ENCODE results near the gene ZNF236.
A peak's percentile ranks its signal among the peaks of the same experiment; 100 is the strongest.

Gene ZNF236

DNA sequence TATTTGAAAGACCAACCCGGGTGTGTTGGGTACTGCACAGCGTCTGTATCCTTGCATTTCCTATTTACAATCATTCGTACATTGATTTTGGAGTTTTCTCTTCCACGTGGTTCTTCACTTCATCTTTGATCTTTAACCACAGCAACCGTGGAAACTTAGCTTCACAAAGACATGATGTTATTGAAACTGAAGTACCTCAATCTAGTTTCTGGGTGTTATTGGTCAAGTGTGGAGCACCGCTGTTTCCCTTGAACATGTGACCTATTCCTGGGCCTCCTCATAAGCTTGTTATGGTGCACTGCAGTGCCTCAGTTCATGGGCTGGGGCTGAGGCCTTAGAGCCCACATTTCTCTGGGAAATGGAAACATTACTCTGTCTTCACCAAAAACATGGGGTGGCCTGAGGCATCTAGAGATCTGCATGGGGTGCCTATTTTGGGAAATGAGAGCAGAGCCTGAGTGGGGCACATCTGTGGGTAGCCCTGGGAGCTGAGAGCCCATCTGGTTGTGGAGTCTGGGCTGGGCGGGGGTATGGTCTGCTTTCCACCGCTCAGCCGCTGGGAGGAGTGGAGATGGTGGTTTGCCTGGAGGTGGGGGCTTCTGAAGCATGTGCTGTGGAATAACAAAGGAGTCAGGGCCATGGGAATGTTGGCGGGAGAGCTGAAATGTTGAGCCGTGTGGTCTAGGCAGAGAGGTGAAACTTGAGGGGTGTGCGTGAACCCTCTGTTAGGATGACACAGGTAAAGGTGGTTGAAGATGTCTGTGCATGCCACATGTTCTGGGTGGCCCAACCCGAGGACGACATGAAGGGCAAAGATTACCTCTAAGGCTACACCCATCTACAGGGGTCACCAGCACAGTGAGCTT, 37.4 kb downstream of the ZNF236 start:
- peak; percentile 19 to 34 (median 28) for DNase-seq (ENCODE audit: low read depth in 2 of 3, low spot score in 1 of 3)

DNA sequence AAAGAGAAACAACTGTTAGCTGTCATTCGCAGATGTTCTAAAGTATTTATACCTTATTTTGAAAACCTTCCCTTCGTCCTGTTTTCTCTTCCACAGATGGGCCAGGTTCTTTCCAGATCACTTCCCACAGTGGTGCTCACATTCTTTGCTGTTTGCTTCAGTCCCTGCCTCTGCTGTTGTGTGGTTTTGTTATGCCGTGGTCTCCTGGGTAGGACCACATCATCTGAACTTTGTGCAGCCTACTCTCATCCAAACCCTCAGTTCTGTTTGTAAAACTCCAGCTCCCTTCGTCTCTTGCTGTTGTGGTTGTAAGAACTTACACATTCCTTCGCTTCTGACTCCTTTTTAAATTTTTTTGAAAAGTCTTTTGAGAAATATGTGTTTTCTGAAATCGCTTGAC, 38.1 kb downstream of the ZNF236 start:
- DNase-seq (ENCODE audit: low read depth in 2 of 3, low spot score in 1 of 3) = no peak

DNA sequence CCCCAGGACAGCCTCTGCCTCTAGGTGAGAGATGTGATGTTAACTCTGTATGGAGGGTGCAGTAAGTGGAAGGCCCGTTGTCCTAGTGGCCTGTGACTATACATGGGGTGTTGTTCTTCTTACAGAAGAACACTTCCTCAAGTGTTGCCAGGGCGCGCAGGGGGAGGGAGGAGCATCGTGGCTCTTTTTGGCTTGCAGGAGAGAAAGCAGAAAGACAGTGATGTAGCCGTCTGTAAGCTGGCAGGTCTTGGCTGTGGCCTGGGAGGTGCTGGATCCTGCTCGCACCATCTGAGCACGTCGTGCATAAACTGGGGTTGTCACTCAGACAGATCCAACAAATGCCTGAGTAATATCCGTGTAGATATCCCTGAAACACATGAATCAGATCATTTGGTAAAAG, 44.3 kb downstream of the ZNF236 start:
- no peak for DNase-seq (ENCODE audit: low read depth in 2 of 3, low spot score in 1 of 3)

DNA sequence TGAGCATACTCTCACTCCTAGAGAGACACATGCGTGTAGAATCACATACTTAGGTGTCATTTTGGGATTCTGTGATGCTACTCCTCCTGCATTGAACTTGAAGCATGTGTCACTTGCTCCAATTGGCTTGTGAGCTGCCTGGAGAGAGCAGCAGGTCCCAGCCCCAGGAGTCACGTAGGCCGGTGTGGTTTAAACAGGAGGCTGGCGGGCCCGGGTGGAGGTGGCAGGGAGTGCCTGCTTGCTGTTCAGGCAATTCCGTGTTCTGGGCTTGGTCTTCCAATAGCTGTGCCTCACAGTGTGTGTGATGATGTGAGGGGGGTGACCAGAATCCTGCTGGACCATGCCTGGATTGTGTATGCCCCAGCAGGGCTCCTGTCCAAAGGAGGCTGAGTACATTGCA, 51.0 kb downstream of the ZNF236 start:
- DNase-seq (ENCODE audit: low read depth in 2 of 3, low spot score in 1 of 3) = no peak

DNA sequence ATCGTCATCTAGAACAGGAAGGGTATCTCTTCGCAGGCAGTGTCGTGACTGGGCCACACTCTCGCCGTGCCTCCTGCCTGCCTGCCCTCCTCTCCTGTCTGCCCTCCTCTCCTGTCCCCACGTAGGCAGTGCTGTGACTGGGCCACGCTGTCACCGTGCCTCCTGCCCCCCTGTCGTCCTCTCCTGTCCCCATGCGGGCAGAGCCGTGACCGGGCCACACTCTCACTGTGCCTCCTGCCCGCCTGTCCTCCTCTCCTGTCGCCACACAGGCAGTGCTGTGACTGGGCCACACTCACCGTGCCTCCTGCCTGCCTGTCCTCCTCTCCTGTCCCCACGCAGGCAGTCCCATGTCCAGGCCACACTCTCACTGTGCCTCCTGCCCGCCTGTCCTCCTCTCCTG, 51.4 kb downstream of the ZNF236 start:
- no peak for DNase-seq (ENCODE audit: low read depth in 2 of 3, low spot score in 1 of 3)

DNA sequence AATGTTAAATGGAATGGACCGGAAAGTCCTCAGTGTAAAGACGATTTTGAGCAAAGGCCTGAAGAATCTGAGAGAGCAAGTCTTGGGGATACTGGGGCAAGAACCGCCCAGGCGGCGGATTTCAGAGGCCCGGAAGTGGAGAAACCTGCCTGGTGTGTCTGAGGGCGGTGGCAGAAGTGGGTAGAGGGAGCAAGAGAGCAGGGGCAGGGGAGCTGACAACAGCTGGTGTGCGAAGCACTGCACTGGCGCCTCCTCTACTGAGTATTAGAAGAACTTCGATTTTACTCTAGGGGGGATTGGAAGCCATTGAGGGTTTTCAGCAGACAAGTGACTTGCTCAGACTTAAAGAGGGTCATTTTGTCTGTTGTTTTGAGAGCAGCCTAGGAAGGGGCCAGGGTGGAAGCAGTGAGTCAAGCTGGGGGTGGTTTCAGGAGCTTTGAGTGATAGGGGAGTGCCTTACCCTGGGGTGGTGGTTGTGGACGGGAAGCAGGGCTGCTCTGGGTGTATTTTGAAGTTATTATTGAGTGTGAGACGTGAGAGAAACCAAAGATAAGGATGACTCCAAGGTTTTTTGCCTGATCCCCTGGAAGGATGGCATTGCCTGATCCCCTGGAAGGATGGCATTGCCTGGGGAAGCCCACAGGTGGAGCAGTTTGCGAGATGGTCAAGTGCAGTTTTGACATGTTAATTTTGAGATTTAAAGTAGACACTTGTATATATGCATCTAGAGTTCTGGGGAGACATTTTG, 52.5 kb downstream of the ZNF236 start:
- DNase-seq (ENCODE audit: low read depth in 2 of 3, low spot score in 1 of 3) = peak in 1 of 3 donors; percentile 22

DNA sequence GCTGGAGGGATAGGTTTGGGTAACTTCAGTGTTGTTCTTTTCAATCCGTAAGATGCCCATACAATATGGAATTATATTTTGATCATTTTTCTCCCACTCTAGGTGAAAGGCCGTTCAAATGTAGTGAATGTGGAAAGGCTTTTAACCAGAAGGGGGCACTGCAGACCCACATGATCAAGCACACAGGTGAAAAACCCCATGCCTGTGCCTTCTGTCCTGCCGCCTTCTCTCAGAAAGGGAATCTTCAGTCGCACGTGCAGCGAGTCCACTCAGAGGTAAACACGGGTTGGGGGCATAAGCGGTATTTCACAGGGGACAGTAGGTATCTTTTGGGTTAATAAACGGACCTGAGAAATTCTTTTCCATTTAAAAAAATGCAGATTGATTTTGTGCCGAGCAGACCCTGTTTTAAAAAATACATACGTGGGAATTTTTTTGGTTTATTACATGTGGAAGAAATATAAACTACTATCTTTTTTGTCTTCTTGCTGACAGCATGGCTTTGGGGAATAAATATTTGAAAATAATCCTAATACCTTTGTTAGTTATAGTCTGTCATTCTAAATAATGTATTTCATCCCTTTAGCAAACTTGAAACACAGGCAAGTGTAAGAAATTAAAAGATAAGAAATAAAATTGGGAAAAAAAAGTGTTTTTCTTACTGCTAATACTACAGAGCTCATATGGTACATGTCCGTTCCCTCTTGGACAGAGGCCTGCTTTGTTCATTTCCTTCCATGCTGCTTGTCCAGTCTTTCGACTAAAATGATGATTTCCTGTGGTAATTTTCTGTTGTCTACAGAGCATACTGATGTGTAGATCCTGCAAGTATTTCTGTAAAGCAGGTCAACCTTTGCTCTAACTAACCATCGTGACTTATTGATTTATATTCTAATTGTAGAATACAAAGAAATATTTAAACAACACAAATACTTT, 53.3 kb downstream of the ZNF236 start:
- DNase-seq (ENCODE audit: low read depth in 2 of 3, low spot score in 1 of 3) = peak in 2 of 3 donors; percentile 20 to 59

DNA sequence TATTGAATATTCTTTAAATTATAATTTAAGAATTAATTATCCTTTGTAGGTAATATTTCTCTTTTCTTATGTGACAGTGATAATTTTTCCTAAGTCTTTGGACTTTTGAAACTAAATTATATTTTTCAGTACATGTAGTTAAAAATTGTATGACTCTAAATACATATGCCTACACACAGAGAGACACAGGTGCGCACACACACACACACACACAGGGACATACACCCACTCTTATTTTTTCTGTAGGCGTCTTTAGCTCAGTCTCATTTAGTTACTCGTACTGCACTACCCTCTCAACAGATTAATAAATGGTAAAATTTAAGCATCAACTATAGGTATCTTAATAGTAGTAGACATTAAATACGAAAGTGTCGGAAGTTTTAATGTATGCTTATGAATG, 56.1 kb downstream of the ZNF236 start:
- no peak for DNase-seq (ENCODE audit: low read depth in 2 of 3, low spot score in 1 of 3)

DNA sequence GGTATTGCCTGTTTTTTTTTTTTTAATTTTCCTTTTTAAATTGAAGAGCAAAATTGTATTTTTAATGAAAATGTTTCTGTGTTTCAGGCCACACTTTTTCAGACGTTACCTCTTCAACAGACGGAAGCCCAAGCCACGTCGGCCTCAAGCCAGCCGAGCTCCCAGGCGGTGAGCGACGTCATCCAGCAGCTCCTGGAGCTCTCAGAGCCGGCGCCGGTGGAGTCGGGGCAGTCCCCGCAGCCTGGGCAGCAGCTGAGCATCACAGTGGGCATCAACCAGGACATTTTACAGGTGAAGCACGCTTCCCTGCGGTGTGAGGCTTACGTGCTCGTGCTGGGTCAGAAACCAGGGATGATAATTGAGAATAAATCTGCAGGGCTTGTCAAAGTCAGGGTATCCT, 57.7 kb downstream of the ZNF236 start:
- no peak for DNase-seq (ENCODE audit: low read depth in 2 of 3, low spot score in 1 of 3)

DNA sequence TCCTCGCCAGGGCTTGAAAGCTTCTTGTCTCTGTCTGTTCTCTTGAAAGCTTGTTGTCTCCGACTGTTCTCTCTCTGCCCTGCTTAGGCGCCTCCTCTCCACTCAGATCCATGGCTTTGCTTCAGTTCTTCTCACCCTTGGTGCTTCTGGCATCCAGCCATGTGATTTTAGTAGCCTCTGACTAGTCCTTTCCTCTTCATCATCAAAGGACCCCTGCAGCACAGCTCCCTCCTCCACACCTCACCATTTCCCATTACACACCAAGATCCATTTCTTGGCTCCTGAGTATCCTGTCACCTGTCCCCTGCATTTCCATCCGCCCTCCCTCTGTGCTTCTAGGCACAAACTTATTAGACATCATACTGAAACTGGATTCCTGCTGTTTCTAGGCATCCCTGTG, 59.4 kb downstream of the ZNF236 start:
- no peak for DNase-seq (ENCODE audit: low read depth in 2 of 3, low spot score in 1 of 3)

DNA sequence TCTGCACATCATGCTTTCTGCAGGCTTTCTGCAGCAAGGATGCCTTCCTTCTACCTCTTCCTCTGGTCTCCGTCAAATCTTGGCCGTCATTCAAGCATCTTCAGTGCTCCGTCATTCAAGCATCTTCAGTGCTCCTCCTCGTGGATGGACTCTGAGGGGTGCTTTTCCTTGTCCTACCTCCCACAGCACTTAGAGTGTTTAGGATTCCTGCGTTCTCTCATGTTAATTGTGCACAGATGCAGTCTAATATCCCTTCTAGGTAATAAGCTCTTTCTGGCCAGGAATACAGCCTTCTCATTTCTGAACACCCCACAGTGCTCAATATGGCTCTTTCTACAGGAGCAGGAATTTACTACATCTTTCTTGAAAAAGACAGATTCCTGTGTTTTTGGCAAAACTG, 59.8 kb downstream of the ZNF236 start:
- DNase-seq (ENCODE audit: low read depth in 2 of 3, low spot score in 1 of 3) = no peak

DNA sequence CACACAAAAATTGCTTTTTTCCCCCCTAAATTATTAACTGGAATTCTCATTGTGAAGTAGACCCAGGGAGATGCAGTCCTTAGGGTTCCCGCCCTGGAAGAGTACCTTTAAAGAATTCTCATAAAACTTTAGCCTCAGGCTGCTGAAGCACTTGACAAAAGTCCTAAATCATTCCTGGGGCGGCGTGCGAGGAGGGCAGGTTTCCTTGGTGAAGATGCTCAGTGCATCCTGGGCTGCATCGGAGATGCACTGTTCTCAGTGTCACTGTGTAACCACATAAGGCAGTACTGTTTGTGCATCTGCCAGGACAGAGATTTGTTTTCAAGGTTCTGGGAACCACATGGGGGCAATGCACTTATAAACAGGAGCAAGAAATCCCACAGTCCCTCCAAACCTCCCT, 62.6 kb downstream of the ZNF236 start:
- DNase-seq (ENCODE audit: low read depth in 2 of 3, low spot score in 1 of 3) = no peak

DNA sequence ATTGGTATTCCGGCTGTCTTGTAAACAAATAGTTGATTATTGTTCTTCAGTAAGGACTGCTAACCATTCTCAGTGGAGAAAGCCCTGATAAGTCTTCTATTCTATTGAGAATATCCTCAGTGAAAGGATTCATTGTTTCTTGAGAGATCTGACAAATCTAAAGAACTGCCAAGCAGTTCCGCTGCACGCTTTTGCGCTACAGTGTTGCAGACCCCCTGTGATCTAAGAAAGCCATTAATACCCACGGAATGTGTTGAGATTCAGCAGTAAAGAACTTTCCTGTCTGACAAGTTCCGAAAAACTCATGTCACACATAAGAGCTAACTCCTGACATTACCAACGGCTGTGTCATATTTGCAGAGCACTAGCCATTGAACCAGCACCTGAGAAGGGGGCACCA, 63.8 kb downstream of the ZNF236 start:
- DNase-seq (ENCODE audit: low read depth in 2 of 3, low spot score in 1 of 3) = no peak

DNA sequence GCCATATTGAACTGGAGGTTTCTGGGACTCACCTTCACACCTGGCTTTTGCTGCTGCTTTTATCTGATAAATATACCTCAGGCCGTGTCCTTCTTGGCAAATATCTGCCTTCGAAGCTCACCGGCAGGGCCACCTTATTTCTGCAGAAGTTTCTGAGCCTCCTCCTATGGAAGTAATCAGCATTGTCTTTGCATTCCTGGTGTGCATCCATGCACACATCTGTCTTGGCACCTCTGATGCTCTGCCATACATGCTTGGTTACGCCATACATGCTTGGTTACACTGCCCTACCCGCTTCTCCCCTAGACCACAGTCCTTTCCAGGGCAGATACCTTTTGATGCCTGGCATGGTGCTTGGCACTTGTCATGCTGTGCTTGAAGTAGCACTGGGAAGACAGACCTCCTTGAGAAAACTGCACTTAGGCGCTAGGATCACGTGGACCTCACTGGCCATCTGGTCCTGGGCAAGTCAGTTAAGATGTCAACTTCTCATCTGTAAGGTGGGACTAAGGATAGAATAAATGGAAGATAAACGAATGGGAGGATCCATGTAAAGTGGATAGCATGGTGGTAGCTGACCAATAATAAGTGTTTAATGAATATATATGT, 66.8 kb downstream of the ZNF236 start:
- no peak for DNase-seq (ENCODE audit: low read depth in 2 of 3, low spot score in 1 of 3)

DNA sequence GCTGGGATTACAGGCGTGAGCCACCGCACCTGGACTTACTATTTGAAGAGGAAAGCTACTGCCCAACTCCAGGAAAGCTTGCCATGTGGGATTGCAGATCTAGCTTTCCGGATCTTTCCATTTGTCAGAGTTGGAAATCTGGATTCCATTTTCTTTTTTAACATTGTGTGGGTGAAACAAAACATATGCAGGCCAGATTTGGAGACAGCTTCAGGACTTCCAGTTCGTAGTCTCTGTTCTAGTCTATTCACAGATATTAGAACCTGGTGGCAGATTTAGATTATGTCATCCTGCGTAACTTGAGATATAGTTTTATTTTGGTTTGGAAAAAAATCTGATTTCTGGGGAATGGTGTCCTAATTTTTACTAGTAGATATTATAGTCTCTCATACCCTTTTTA, 70.5 kb downstream of the ZNF236 start:
- no peak for DNase-seq (ENCODE audit: low read depth in 2 of 3, low spot score in 1 of 3)

DNA sequence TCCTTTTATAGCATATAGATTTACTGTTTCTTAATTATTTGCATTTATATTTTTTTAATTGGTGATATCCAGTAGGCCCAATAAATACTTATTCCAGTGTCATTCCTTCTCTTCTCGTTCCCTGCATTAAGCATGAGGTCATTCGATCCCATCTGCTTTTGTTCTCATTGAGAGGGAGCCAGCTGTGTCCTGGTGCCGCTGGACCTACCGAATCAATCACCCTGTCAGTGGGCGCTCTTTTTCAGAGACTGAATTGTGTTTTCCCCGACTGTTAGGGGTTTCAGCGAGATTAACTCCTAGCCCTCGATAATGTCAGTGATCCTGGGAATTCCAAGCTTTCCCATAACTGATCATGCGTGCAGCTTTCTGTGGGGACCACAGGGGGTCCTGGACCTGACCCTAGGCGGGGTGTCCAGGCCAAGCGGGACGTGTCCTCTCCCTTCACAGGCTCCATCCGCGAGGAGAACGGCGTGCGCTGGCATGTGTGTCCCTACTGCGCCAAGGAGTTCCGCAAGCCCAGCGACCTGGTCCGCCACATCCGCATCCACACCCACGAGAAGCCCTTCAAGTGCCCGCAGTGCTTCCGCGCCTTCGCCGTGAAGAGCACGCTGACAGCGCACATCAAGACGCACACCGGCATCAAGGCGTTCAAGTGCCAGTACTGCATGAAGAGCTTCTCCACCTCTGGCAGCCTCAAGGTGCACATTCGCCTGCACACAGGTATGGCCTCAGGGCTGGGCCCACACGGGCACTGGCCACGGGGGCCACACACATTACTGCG, 72.4 kb downstream of the ZNF236 start:
- DNase-seq (ENCODE audit: low read depth in 2 of 3, low spot score in 1 of 3) = no peak

DNA sequence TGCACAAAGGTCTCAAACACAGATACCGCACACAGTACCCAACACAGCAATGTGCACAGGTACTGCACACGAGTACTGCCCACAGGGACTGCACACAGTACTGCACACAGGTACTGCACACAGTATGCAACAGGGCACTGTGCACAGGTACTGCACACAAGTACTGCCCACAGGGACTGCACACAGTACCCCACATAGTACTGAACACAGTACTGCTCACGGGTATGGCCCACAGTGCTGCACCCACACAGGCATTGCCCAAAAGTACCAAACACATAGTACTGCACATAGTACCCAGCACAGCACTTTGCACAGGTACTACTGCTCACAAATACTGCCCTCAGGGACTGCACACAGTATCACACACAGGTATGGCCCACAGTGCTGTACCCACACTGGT, 73.1 kb downstream of the ZNF236 start:
- no peak for DNase-seq (ENCODE audit: low read depth in 2 of 3, low spot score in 1 of 3)

DNA sequence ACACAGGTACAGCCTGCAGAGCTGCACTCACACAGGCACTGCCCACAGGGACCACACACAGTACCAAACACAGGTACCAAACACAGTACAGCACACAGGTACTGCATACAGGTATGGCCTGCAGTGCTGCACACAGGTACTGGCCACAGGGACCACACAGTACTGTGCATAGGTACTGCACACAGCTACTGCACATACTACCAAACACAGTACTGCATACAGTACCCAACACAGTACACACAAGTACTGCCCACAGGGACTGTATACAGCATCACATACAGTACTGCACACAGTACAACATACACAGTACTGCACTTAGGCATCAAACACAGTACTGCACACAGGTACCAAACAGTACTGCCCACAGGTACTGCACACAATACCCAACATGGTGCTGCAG, 74.3 kb downstream of the ZNF236 start:
- no peak for DNase-seq (ENCODE audit: low read depth in 2 of 3, low spot score in 1 of 3)

DNA sequence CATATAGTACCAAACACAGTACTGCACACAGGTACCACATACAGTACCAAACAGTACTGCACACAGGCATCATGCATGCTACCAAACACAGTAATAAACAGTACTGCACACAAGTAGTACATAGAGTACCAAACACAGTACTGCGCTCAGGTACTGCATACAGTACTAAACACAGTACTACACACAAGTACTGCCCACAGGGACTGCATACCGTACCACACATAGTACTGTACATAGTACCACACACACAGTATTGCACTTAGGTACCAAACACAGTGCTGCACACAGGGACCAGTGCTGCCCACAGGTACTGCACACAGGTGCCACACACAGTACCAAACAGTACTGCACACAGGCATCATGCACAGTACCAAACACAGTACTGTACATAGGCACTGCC, 74.9 kb downstream of the ZNF236 start:
- DNase-seq (ENCODE audit: low read depth in 2 of 3, low spot score in 1 of 3) = no peak

DNA sequence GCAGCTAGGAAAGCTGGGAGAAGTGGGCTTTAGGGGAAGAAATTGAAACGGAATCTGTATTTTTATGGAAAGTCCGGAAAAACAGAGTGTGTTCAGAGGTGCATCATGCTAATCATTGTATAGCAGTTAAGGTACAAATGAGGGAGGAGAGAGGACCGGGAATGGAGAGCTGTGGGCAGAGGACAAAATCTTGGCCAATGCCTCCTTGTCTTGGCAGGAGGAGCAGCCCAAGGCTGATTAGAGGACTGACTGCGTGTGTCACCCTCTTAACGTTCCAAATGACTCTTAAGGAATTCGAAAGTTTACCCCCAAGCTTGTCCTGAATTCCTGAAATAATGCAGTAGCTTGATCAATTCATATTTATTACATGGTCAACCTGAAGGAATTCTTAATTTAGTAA, 81.0 kb downstream of the ZNF236 start:
- no peak for DNase-seq (ENCODE audit: low read depth in 2 of 3, low spot score in 1 of 3)
